H9 (cell line): ENCODE data around the gene SCCPDH. TPM values are rescaled to one million over a fixed set of nuclear protein-coding genes. Genes with fewer than 3 reads are reported as not detected.
"Not testable (repeated sequence)": the region's sequence is repeated elsewhere in the genome, so short reads cannot be mapped to it uniquely, and the experiment has no call there.

Source experiments
- DNase-seq: peaks from one replicate; pipeline ENCODE4 v3.0.0-alpha.2; 2017
- H2AFZ ChIP-seq: one replicate; pipeline ENCODE4 v1.6.1; 2013; ENCODE audit warnings: mild to moderate bottlenecking, low read length, control low read depth, moderate library complexity
- H2AK5ac ChIP-seq: 2 replicates; pipeline ENCODE4 v1.6.1; 2013; ENCODE audit warnings: low read length, control low read depth, mixed read lengths; ENCODE audit not compliant: insufficient read length
- H2BK120ac ChIP-seq: one replicate; pipeline ENCODE4 v1.6.1; 2013; ENCODE audit warnings: low read depth, mild to moderate bottlenecking, low read length, control low read depth, inconsistent platforms; ENCODE audit not compliant: poor library complexity, severe bottlenecking
- H2BK12ac ChIP-seq: 2 replicates; pipeline ENCODE4 v1.6.1; 2013; ENCODE audit warnings: low read length, control low read depth, mixed read lengths, low read depth; ENCODE audit not compliant: insufficient read length
- H2BK15ac ChIP-seq: 2 replicates; pipeline ENCODE4 v1.6.1; 2013; ENCODE audit warnings: low read depth, low read length, control low read depth
- H2BK20ac ChIP-seq: one replicate; pipeline ENCODE4 v1.6.1; 2013; ENCODE audit warnings: low read depth, mild to moderate bottlenecking, low read length, control low read depth, inconsistent platforms; ENCODE audit not compliant: poor library complexity, severe bottlenecking
- H2BK5ac ChIP-seq: 2 replicates; pipeline ENCODE4 v1.6.1; 2013; ENCODE audit warnings: low read length, control low read depth, mixed read lengths; ENCODE audit not compliant: insufficient read length
- H3K14ac ChIP-seq: 2 replicates; pipeline ENCODE4 v1.6.1; 2013; ENCODE audit warnings: low read length, control low read depth; ENCODE audit not compliant: insufficient read depth
- H3K18ac ChIP-seq: 2 replicates; pipeline ENCODE4 v1.6.1; 2013; ENCODE audit warnings: low read depth, mild to moderate bottlenecking, mixed read lengths, low read length, control low read depth; ENCODE audit not compliant: insufficient read length
- H3K23ac ChIP-seq: 2 replicates; pipeline ENCODE4 v1.6.1; 2013; ENCODE audit warnings: low read length, control low read depth, mixed read lengths, low read depth; ENCODE audit not compliant: insufficient read length
- H3K23me2 ChIP-seq: 2 replicates; pipeline ENCODE4 v1.6.1; 2013; ENCODE audit warnings: low read depth, mild to moderate bottlenecking, mixed read lengths, low read length, control low read depth; ENCODE audit not compliant: insufficient read length, poor library complexity, severe bottlenecking
- H3K27ac ChIP-seq: 2 replicates; pipeline ENCODE4 v1.5.1; 2013; ENCODE audit warnings: low read length, control low read depth, mixed read lengths, low read depth; ENCODE audit not compliant: insufficient read length
- H3K27me3 ChIP-seq: 2 replicates; pipeline ENCODE4 v1.6.1; 2013; ENCODE audit warnings: low read length, control low read depth, inconsistent platforms; ENCODE audit not compliant: insufficient read depth
- H3K4ac ChIP-seq: 2 replicates; pipeline ENCODE4 v1.6.1; 2013; ENCODE audit warnings: low read depth, mild to moderate bottlenecking, control low read depth, inconsistent platforms, low read length, moderate library complexity
- H3K4me1 ChIP-seq: 2 replicates; pipeline ENCODE4 v1.6.1; 2013; ENCODE audit warnings: low read length, control low read depth, inconsistent platforms; ENCODE audit not compliant: insufficient read depth
- H3K4me2 ChIP-seq: 2 replicates; pipeline ENCODE4 v1.6.1; 2013; ENCODE audit warnings: low read length, control low read depth, mixed read lengths; ENCODE audit not compliant: insufficient read length, insufficient read depth
- H3K56ac ChIP-seq: 2 replicates; pipeline ENCODE4 v1.6.1; 2013; ENCODE audit warnings: low read depth, mild to moderate bottlenecking, mixed read lengths, low read length, control low read depth; ENCODE audit not compliant: insufficient read length
- H3K79me1 ChIP-seq: 2 replicates; pipeline ENCODE4 v1.6.1; 2013; ENCODE audit warnings: low read depth, mild to moderate bottlenecking, moderate library complexity, low read length, control low read depth, inconsistent platforms; ENCODE audit not compliant: insufficient read depth, poor library complexity, severe bottlenecking
- H3K79me2 ChIP-seq: 2 replicates; pipeline ENCODE4 v1.6.1; 2013; ENCODE audit warnings: low read length, control low read depth, inconsistent platforms; ENCODE audit not compliant: insufficient read depth
- H3K9ac ChIP-seq: 2 replicates; pipeline ENCODE4 v1.6.1; 2013; ENCODE audit warnings: low read length, control low read depth, mixed read lengths; ENCODE audit not compliant: insufficient read length; ENCODE audit errors: extremely low read depth
- H3K9me3 ChIP-seq: one replicate; pipeline ENCODE4 v1.6.1; 2013; ENCODE audit warnings: low read depth, low read length, inconsistent platforms; ENCODE audit not compliant: control insufficient read depth
- H3T11ph ChIP-seq: one replicate; pipeline ENCODE4 v1.6.1; 2013; ENCODE audit warnings: mild to moderate bottlenecking, low read length, control low read depth, inconsistent platforms
- H4K20me1 ChIP-seq: one replicate; pipeline ENCODE4 v1.6.1; 2013; ENCODE audit not compliant: control insufficient read depth, insufficient read length, insufficient read depth
- H4K5ac ChIP-seq: 2 replicates; pipeline ENCODE4 v1.6.1; 2013; ENCODE audit warnings: low read depth, mild to moderate bottlenecking, mixed read lengths, low read length, control low read depth; ENCODE audit not compliant: insufficient read length
- H4K8ac ChIP-seq: replicated peaks from 2 replicates; pipeline ENCODE4 v1.6.1; 2013; ENCODE audit warnings: low read length, control low read depth, mixed read lengths, low read depth; ENCODE audit not compliant: insufficient read length
- H4K91ac ChIP-seq: 2 replicates; pipeline ENCODE4 v1.6.1; 2013; ENCODE audit warnings: low read depth, mild to moderate bottlenecking, moderate library complexity, mixed read lengths, low read length, control low read depth; ENCODE audit not compliant: insufficient read length
- H3K27ac Mint-ChIP-seq, 3 experiments: 2 replicates in 2 of 3; 3 replicates in 1 of 3; pipeline ENCODE4 v1.8.0; 2020 to 2021; ENCODE audit warnings: mixed read lengths in 3 of 3, mild to moderate bottlenecking in 1 of 3, moderate library complexity in 1 of 3
- H3K27me3 Mint-ChIP-seq: 2 replicates; pipeline ENCODE4 v1.8.0; 2021; ENCODE audit warnings: low read depth, mild to moderate bottlenecking, moderate library complexity, mixed read lengths
- H3K36me3 Mint-ChIP-seq, 3 experiments: 2 replicates in 2 of 3; 3 replicates in 1 of 3; pipeline ENCODE4 v1.8.0; 2020 to 2021; ENCODE audit warnings: low read depth in 3 of 3, mixed read lengths in 3 of 3; ENCODE audit not compliant: insufficient read depth in 1 of 3
- H3K4me1 Mint-ChIP-seq, 2 experiments: 2 replicates each; pipeline ENCODE4 v1.8.0; 2020; ENCODE audit warnings: mixed read lengths in 2 of 2
- H3K4me3 Mint-ChIP-seq, 2 experiments: 2 replicates in 1 of 2; 3 replicates in 1 of 2; pipeline ENCODE4 v1.8.0; 2020 to 2021; ENCODE audit warnings: mild to moderate bottlenecking in 2 of 2, mixed read lengths in 2 of 2, moderate library complexity in 1 of 2
- H3K9me3 Mint-ChIP-seq, 2 experiments: 2 replicates in 1 of 2; 3 replicates in 1 of 2; pipeline ENCODE4 v1.8.0; 2020; ENCODE audit warnings: mild to moderate bottlenecking in 2 of 2, mixed read lengths in 2 of 2, moderate library complexity in 1 of 2
- CTCF ChIP-seq: fragments of 200-600 bp; sonication (generic); conservative IDR thresholded peaks from 3 replicates; pipeline ENCODE4 v1.8.0; 2021; ENCODE audit warnings: antibody characterized with exemption, mild to moderate bottlenecking
- WGBS: extraction: QIAGEN DNeasy Blood & Tissue Kit; methylation state at CpG from one replicate; pipeline ENCODE4 v1.1.7; 2013; ENCODE audit warnings: missing lambda C conversion rate, low lambda C conversion rate, mixed read lengths; ENCODE audit not compliant: insufficient read length; ENCODE audit errors: extremely low coverage; 5-methylcytosine and 5-hydroxymethylcytosine counted together
- total RNA-seq: library from RNA; stranded (reverse); gene quantifications from 2 replicates; pipeline ENCODE4 v1.2.1, GENCODE V29; 2021

Gene SCCPDH
- total RNA-seq, 1 experiment from 2014 or later: 20.7 TPM

- H3K4me1 ChIP-seq: no peaks in the 10 kb centered on the region
- H4K20me1 ChIP-seq: no peaks in the 10 kb centered on the region
- no peak overlapping the region for H3K14ac ChIP-seq
- WGBS: no CpG with 5 or more reads among the region's 3 CpGs
- H3K4ac ChIP-seq: no peak overlapping the region
- no peak overlapping the region for H2BK20ac ChIP-seq
- Mint-ChIP-seq H3K27me3 (peaks cover 25% of the 10 kb centered on the region), H3K4me1 (no peaks in the 10 kb centered on the region), H3K9me3 (peaks cover 32 to 33% of the 10 kb centered on the region in 2 experiments), H3K4me3 (no peak overlapping the region), H3K36me3 (peaks cover 4 to 9% (median 4%) of the 10 kb centered on the region in 3 experiments; a peak in 6 of 7 replicates), H3K27ac (no peak overlapping the region)
- no peak overlapping the region for H3K27ac ChIP-seq
- H3K4me2 ChIP-seq: no peak overlapping the region
- H3T11ph ChIP-seq: no peak overlapping the region
- no peaks in the 10 kb centered on the region for H3K23me2 ChIP-seq
- no peak overlapping the region for H3K9ac ChIP-seq
- no peak overlapping the region for H3K18ac ChIP-seq
- H4K5ac ChIP-seq: no peak overlapping the region
- H3K9me3 ChIP-seq: no peaks in the 10 kb centered on the region
- no peak overlapping the region for H2BK15ac ChIP-seq
- no peaks in the 10 kb centered on the region for H3K79me1 ChIP-seq
- no peak overlapping the region for H2BK12ac ChIP-seq
- H2AFZ ChIP-seq: no peak overlapping the region
- H4K8ac ChIP-seq: no peak overlapping the region
- no peaks in the 10 kb centered on the region for H3K27me3 ChIP-seq
- H2BK120ac ChIP-seq: no peak overlapping the region
- no peak overlapping the region for H2AK5ac ChIP-seq
- no peak overlapping the region for H3K56ac ChIP-seq
- no peak overlapping the region for H2BK5ac ChIP-seq
- H3K79me2 ChIP-seq: no peaks in the 10 kb centered on the region
- H3K23ac ChIP-seq: no peak overlapping the region
- TF ChIP-seq CTCF: no peak
- H4K91ac ChIP-seq: no peak overlapping the region
- no peak for DNase-seq
Observed at GRCh38 chr1:246711548-246712003, 12.6 kb upstream of the SCCPDH start.

GRCh38 chr1:246712428-246712827, 11.8 kb upstream of the SCCPDH start:
- not testable (repeated sequence) for H3K27ac ChIP-seq, H2BK12ac ChIP-seq, H2AFZ ChIP-seq, DNase-seq, H3K36me3 Mint-ChIP-seq, H4K91ac ChIP-seq, H4K20me1 ChIP-seq, H3T11ph ChIP-seq, H3K18ac ChIP-seq, H3K4me1 Mint-ChIP-seq, H3K23ac ChIP-seq, H3K79me2 ChIP-seq, H4K5ac ChIP-seq, H2BK5ac ChIP-seq, H3K4me3 Mint-ChIP-seq, H3K4me1 ChIP-seq, H2BK120ac ChIP-seq, H3K9ac ChIP-seq, H3K4me2 ChIP-seq, H3K79me1 ChIP-seq, H2BK20ac ChIP-seq, H2AK5ac ChIP-seq, H3K56ac ChIP-seq, H2BK15ac ChIP-seq, H3K27me3 ChIP-seq, H3K23me2 ChIP-seq, H3K27ac Mint-ChIP-seq, H3K14ac ChIP-seq, H4K8ac ChIP-seq, H3K4ac ChIP-seq, H3K9me3 ChIP-seq
- peaks cover 32 to 33% of the 10 kb centered on the region in 2 experiments for H3K9me3 Mint-ChIP-seq
- peaks cover 29% of the 10 kb centered on the region for H3K27me3 Mint-ChIP-seq
- no CpG with 5 or more reads among the region's 5 CpGs for WGBS
